HepG2 (cell line): ENCODE measurements around the gene DIPK1B. TPM values are rescaled to one million over a fixed set of nuclear protein-coding genes. Genes with fewer than 3 reads are reported as not detected.

Experiments
- ATF6 ChIP-seq: sonication (generic); formaldehyde crosslinking; conservative IDR thresholded peaks from 2 replicates; pipeline ENCODE4 v1.4.0; 2020; ENCODE audit warnings: missing genetic modification reagents
- GATAD1 ChIP-seq: IDR thresholded peaks from 2 replicates; pipeline ENCODE4 v1.6.1; 2016; ENCODE audit warnings: missing genetic modification reagents, missing compliant biosample characterization
- NR1H2 ChIP-seq: sonication (generic); formaldehyde crosslinking; IDR thresholded peaks from 2 replicates; pipeline ENCODE4 v1.8.1; 2022; ENCODE audit warnings: low read depth, missing genetic modification reagents, borderline replicate concordance
- NR2C2 ChIP-seq: sonication (generic); formaldehyde crosslinking; IDR thresholded peaks from 2 replicates; pipeline ENCODE4 v1.4.0; 2020; ENCODE audit warnings: missing genetic modification reagents, mild to moderate bottlenecking, moderate library complexity, borderline replicate concordance
- PRDM10 ChIP-seq: sonication (generic); formaldehyde crosslinking; IDR thresholded peaks from 2 replicates; pipeline ENCODE4 v1.4.0; 2020; ENCODE audit warnings: low read depth, missing genetic modification reagents
- RARA ChIP-seq: IDR thresholded peaks from 2 replicates; pipeline ENCODE4 v1.6.1; 2016; ENCODE audit warnings: missing genetic modification reagents, missing compliant biosample characterization
- ZNF17 ChIP-seq: sonication (generic); formaldehyde crosslinking; IDR thresholded peaks from 2 replicates; pipeline ENCODE4 v1.5.0; 2020; ENCODE audit warnings: mild to moderate bottlenecking, missing genetic modification reagents
- ZNF510 ChIP-seq: sonication (generic); formaldehyde crosslinking; IDR thresholded peaks from 2 replicates; pipeline ENCODE4 v1.4.0; 2020; ENCODE audit warnings: low read depth, mild to moderate bottlenecking, missing genetic modification reagents
- ZNF709 ChIP-seq: sonication (generic); formaldehyde crosslinking; IDR thresholded peaks from 2 replicates; pipeline ENCODE4 v1.5.0; 2020; ENCODE audit warnings: mild to moderate bottlenecking, missing genetic modification reagents
- ZSCAN21 ChIP-seq: sonication (generic); formaldehyde crosslinking; IDR thresholded peaks from 2 replicates; pipeline ENCODE4 v1.8.0; 2022; ENCODE audit warnings: mild to moderate bottlenecking, missing genetic modification reagents, moderate library complexity, borderline replicate concordance
- ZXDC ChIP-seq: sonication (generic); formaldehyde crosslinking; IDR thresholded peaks from 2 replicates; pipeline ENCODE4 v1.5.0; 2020; ENCODE audit warnings: mild to moderate bottlenecking, missing genetic modification reagents
- polyA plus RNA-seq, 8 experiments: library from polyadenylated mRNA; depleted of rRNA in 3 of 8; stranded (reverse) in 7 of 8; unstranded in 1 of 8; fragments of >200 nt; fragmentation: Illumina TruSeq in 4 of 8; extraction: Trizol in 4 of 8; gene quantifications; 2 replicates each; pipeline versions ENCODE4 v1.2.1 to v1.2.3, GENCODE V29; 2011 to 2016; ENCODE audit warnings: low read depth in 4 of 8, missing spikeins in 1 of 8, mixed read lengths in 1 of 8; ENCODE audit not compliant: insufficient read depth in 1 of 8
- total RNA-seq, 5 experiments: library from RNA; depleted of rRNA; stranded (reverse); fragments of >200 nt; fragmentation: Illumina TruSeq; extraction: Trizol; gene quantifications; 2 replicates each; pipeline ENCODE4 v1.2.3, GENCODE V29; 2016; ENCODE audit warnings: low read depth in 1 of 5
- TF ChIP-seq, protein P1 (sequence below): sonication (generic); formaldehyde crosslinking; IDR thresholded peaks from 2 replicates; pipeline ENCODE4 v1.4.0; 2020; ENCODE audit warnings: mild to moderate bottlenecking, missing genetic modification reagents

Gene DIPK1B
- total and polyA plus RNA-seq, 2 of the 13 experiments (the other 11 are each of a cell fraction or from before 2014, with no cell fraction given) = 0.18 to 3.9 TPM

GRCh38 chr9:136674786-136675349, 37.5 kb upstream of the DIPK1B start (continued):
- TF ChIP-seq PRDM10 (CRISPR knock-in tag) = 0 out of 2 replicates have a peak, but pooled peaks have one; percentile 25
- no peak for TF ChIP-seq ZSCAN21 (CRISPR knock-in tag)
- peak; percentile 73 for TF ChIP-seq NR2C2 (CRISPR knock-in tag)
- 0 out of 2 replicates have a peak, but pooled peaks have one; percentile 13 for TF ChIP-seq GATAD1 (CRISPR knock-in tag)
- TF ChIP-seq ZNF709 = no peak
- TF ChIP-seq RARA (CRISPR knock-in tag) = peak; percentile 95
- TF ChIP-seq ZXDC (CRISPR knock-in tag) = no peak
- no peak for TF ChIP-seq ATF6 (CRISPR knock-in tag)
- TF ChIP-seq NR1H2 = no peak
- TF ChIP-seq, protein P1, sequence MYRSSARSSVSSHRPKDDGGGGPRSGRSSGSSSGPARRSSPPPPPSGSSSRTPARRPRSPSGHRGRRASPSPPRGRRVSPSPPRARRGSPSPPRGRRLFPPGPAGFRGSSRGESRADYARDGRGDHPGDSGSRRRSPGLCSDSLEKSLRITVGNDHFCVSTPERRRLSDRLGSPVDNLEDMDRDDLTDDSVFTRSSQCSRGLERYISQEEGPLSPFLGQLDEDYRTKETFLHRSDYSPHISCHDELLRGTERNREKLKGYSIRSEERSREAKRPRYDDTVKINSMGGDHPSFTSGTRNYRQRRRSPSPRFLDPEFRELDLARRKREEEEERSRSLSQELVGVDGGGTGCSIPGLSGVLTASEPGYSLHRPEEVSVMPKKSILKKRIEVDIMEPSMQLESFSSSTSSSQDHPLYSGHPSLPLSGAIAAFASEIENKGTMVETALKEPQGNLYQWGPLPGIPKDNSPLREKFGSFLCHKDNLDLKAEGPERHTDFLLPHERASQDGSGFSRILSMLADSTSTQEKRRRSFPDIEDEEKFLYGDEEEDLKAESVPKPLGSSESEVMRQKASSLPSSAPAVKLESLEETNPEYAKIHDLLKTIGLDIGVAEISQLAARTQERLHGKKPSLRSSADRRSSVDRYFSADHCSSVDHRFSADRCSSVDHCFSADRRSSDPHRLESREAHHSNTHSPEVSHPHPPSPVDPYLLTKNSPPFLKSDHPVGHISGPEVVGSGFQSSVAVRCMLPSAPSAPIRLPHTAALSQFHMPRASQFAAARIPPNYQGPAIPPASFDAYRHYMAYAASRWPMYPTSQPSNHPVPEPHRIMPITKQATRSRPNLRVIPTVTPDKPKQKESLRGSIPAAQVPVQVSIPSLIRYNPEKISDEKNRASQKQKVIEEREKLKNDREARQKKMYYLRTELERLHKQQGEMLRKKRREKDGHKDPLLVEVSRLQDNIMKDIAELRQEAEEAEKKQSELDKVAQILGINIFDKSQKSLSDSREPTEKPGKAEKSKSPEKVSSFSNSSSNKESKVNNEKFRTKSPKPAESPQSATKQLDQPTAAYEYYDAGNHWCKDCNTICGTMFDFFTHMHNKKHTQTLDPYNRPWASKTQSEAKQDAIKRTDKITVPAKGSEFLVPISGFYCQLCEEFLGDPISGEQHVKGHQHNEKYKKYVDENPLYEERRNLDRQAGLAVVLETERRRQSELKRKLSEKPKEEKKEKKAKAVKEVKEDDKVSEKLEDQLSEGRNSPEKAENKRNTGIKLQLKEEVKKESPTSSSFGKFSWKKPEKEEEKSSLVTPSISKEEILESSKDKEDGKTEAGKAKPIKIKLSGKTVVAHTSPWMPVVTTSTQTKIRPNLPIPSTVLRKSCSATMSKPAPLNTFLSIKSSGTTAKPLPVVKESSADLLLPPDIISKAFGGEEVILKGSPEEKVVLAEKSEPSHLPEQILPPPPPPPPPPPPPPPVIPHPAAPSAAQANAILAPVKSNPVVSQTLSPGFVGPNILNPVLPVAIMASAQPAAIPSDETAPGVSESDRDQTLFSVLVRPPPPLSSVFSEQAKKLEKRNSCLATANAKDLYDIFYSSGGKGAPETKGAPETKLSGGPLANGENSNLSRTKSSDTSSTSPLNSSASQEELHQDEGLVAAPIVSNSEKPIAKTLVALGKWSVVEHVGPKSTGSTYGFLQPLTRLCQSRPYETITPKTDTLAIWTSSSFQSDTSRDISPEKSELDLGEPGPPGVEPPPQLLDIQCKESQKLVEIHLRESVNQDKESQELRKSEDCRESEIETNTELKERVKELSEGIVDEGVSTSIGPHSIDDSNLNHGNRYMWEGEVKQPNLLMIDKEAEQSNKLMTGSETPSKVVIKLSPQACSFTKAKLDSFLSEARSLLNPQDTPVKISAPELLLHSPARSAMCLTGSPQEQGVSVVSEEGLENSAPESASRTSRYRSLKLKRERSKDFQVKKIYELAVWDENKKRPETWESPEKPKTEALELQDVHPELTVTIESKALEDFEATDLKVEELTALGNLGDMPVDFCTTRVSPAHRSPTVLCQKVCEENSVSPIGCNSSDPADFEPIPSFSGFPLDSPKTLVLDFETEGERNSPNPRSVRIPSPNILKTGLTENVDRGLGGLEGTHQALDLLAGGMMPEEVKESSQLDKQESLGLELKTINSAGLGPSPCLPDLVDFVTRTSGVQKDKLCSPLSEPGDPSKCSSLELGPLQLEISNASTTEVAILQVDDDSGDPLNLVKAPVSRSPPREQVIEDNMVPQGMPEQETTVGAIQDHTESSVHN = no peak
- no peak for TF ChIP-seq ZNF510 (CRISPR knock-in tag)
- TF ChIP-seq ZNF17 (CRISPR knock-in tag) = no peak
